Tibial nerve (tissue), 4 donors: ENCODE results near the gene RSRC2. TPM values are rescaled to one million over a fixed set of nuclear protein-coding genes. Genes with fewer than 3 reads are reported as not detected.

Experiments
- DNase-seq, 2 donors: peaks; one replicate each; pipeline ENCODE4 v3.0.0-alpha.2; 2019; ENCODE audit warnings: low spot score in 2 of 2
- H3K27ac ChIP-seq, 4 donors: fragments of 200-600 bp; sonication (generic) in 3 of 4; one replicate each; pipeline ENCODE4 v1.5.1; 2017 to 2019; ENCODE audit warnings: mild to moderate bottlenecking in 1 of 4
- H3K27me3 ChIP-seq, 2 donors: fragments of 200-600 bp; sonication (generic) in 1 of 2; one replicate each; pipeline versions ENCODE4 v1.5.1 to v1.6.0; 2017 to 2019
- H3K36me3 ChIP-seq, 3 donors: fragments of 200-600 bp; sonication (generic); one replicate each; pipeline ENCODE4 v1.5.1; 2018 to 2019
- H3K4me1 ChIP-seq, 4 donors: fragments of 200-600 bp; sonication (generic) in 3 of 4; one replicate each; pipeline ENCODE4 v1.5.1; 2017 to 2019
- H3K4me3 ChIP-seq, 4 donors: fragments of 200-600 bp; sonication (generic) in 3 of 4; one replicate each; pipeline ENCODE4 v1.5.1; 2017 to 2019; ENCODE audit warnings: mild to moderate bottlenecking in 1 of 4, moderate library complexity in 1 of 4
- H3K9me3 ChIP-seq, 4 donors: fragments of 200-600 bp; sonication (generic) in 3 of 4; one replicate each; pipeline ENCODE4 v1.5.1; 2017 to 2019
- CTCF ChIP-seq, 5 experiments: fragments of 200-600 bp in 3 of 5; fragments of 450-650 bp in 2 of 5; sonication (generic) in 3 of 5; IDR thresholded peaks; one replicate each; pipeline ENCODE4 v1.5.1; 2016 to 2019; ENCODE audit warnings: antibody characterized with exemption in 5 of 5, mild to moderate bottlenecking in 3 of 5, moderate library complexity in 2 of 5
- EP300 ChIP-seq, 2 donors: sonication (generic); formaldehyde crosslinking; IDR thresholded peaks; one replicate each; pipeline ENCODE4 v1.6.1; 2017; ENCODE audit warnings: antibody characterized with exemption in 2 of 2, mild to moderate bottlenecking in 1 of 2
- POLR2A ChIP-seq, 2 donors: fragments of 450-650 bp; IDR thresholded peaks; one replicate each; pipeline ENCODE4 v1.6.1; 2017; ENCODE audit warnings: antibody characterized with exemption in 2 of 2, mild to moderate bottlenecking in 2 of 2, moderate library complexity in 2 of 2
- WGBS, 2 donors: methylation state at CpG; one replicate each; pipeline ENCODE4 v1.1.5; 2018; 5-methylcytosine and 5-hydroxymethylcytosine counted together
- total RNA-seq, 4 donors: library from RNA; depleted of rRNA; stranded (reverse); fragments of >200 nt; gene quantifications; one replicate each; pipeline ENCODE4 v1.1.0, GENCODE V29; 2016

RSRC2 gene
- total RNA-seq, 4 donors from 2014 or later, result 66.6 to 128 (median 80.7) TPM

- Histone ChIP-seq H3K4me3 (no peak overlapping the region), H3K36me3 (peaks cover 0 to 100% (median 60%) of the 10 kb centered on the region in 3 donors), H3K9me3 (no peaks in the 10 kb centered on the region), H3K4me1 (no peaks in the 10 kb centered on the region), H3K27ac (no peak overlapping the region), H3K27me3 (no peaks in the 10 kb centered on the region)
- no peak for TF ChIP-seq CTCF (IDR thresholded peaks at IDR 0.05)
- TF ChIP-seq EP300 (IDR thresholded peaks at IDR 0.05), result no peak
- TF ChIP-seq POLR2A (IDR thresholded peaks at IDR 0.05), result no peak
- 90 to 93% methylated on average over 5 of the region's 5 CpGs for WGBS, 2 donors
- no peak for DNase-seq
Observed at GRCh38 chr12:122508163-122508562, 18.6 kb downstream of the RSRC2 start.

GRCh38 chr12:122506393-122506938 lies 20.3 kb downstream of the RSRC2 start:
- Histone ChIP-seq H3K4me1 (peaks cover 0 to 5% (median 0%) of the 10 kb centered on the region in 4 donors), H3K9me3 (no peaks in the 10 kb centered on the region), H3K36me3 (peaks cover 0 to 88% (median 48%) of the 10 kb centered on the region in 3 donors), H3K4me3 (no peak overlapping the region), H3K27me3 (no peaks in the 10 kb centered on the region), H3K27ac (no peak overlapping the region)
- TF ChIP-seq POLR2A (IDR thresholded peaks at IDR 0.05), result no peak
- TF ChIP-seq CTCF (IDR thresholded peaks at IDR 0.05), result no peak
- TF ChIP-seq EP300 (IDR thresholded peaks at IDR 0.05), result no peak
- WGBS, 2 donors, result 92 to 93% methylated on average over 5 of the region's 5 CpGs
- DNase-seq, result no peak

GRCh38 chr12:122505419-122506051 lies 21.2 kb downstream of the RSRC2 start:
- Histone ChIP-seq H3K27me3 (no peaks in the 10 kb centered on the region), H3K4me1 (peaks cover 0 to 9% (median 0%) of the 10 kb centered on the region in 4 donors), H3K4me3 (no peak overlapping the region), H3K36me3 (peaks cover 0 to 78% (median 44%) of the 10 kb centered on the region in 3 donors), H3K9me3 (no peaks in the 10 kb centered on the region), H3K27ac (no peak overlapping the region)
- DNase-seq, result no peak
- TF ChIP-seq POLR2A (IDR thresholded peaks at IDR 0.05) (no peak), CTCF (IDR thresholded peaks at IDR 0.05) (no peak), EP300 (IDR thresholded peaks at IDR 0.05) (no peak)
- WGBS, 2 donors, result 78 to 84% methylated on average over 11 of the region's 11 CpGs

- H3K36me3 ChIP-seq, result peaks cover 0 to 63% (median 34%) of the 10 kb centered on the region in 3 donors
- no peak overlapping the region for H3K4me3 ChIP-seq
- H3K27me3 ChIP-seq, result no peaks in the 10 kb centered on the region
- no peak overlapping the region for H3K27ac ChIP-seq
- WGBS, 2 donors, result 75 to 77% methylated on average over 6 of the region's 6 CpGs
- TF ChIP-seq POLR2A (IDR thresholded peaks at IDR 0.05) (no peak), CTCF (IDR thresholded peaks at IDR 0.05) (no peak), EP300 (IDR thresholded peaks at IDR 0.05) (no peak)
- no peaks in the 10 kb centered on the region for H3K9me3 ChIP-seq
- peaks cover 0 to 16% (median 7%) of the 10 kb centered on the region in 4 donors for H3K4me1 ChIP-seq
- DNase-seq, result no peak
Observed at GRCh38 chr12:122503783-122504590, 22.7 kb downstream of the RSRC2 start.
